NCI-H748 (cell line): ENCODE data around the gene ZNF629.
A peak's percentile ranks its signal among the peaks of the same experiment; 100 is the strongest.

Experiments
- DNase-seq: peaks from one replicate; lab custom pipeline; 2025; ENCODE audit not compliant: unreplicated experiment; lab: John Stamatoyannopoulos, UW

The ZNF629 gene

DNA sequence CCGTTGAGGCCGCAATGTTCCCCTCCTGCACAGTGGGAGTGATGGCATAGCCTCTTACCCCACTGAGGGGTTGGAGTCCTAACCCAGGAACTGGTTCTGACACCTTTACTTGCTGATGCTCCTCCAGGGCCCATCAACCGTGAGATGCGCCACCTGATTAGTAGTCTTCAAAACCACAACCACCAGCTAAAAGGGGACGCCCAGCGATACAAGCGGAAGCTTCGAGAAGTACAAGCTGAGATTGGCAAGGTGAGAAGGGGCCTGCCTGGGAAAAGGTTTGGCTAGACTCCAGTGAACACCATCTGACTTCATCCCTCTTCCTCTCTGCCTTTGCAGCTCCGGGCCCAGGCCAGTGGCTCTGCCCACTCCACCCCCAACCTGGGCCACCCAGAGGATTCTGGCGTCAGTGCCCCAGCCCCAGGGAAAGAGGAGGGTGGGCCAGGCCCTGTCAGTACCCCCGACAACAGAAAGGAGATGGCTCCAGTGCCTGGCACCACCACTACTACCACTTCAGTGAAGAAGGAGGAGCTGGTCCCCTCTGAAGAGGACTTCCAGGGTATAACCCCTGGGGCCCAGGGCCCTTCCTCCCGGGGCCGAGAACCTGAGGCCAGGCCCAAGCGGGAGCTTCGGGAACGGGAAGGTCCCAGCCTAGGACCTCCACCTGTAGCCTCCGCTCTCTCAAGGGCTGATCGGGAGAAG lies 19.1 kb downstream of the ZNF629 start:
- DNase-seq = no peak

DNA sequence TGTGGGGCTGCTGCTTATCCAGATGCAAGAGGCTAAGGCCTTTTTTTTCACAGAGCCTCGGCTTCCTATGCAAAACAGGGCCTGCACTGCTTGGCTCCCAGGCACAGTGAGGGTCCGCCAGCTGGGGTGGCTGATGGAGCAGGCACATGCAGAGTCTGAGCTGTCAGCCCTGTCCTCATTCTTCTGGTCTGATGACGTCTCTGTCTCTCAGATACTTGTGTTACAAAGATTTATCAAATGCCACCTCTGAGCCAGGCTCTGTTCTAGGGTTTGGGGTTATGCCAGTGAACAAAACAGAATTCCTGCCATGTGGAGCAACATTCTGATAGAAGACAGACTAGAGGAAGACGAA lies 20.1 kb downstream of the ZNF629 start:
- no peak for DNase-seq

GRCh38 chr16:30766206-30766932 lies 20.6 kb downstream of the ZNF629 start:
- no peak for DNase-seq

- no peak for DNase-seq
Observed at GRCh38 chr16:30764816-30765465, 22.1 kb downstream of the ZNF629 start.

- no peak for DNase-seq
Observed at GRCh38 chr16:30764086-30764485, 22.9 kb downstream of the ZNF629 start.

GRCh38 chr16:30762991-30763725 lies 23.8 kb downstream of the ZNF629 start:
- DNase-seq = no peak

GRCh38 chr16:30761928-30762902 lies 24.8 kb downstream of the ZNF629 start, which contains the start of the genes CFAP119 and RNF40:
TSS of gene CFAP119 (minus strand) at chr16:30762062. CDS start at chr16:30761748, 314 bp downstream.
TSS of gene RNF40 (plus strand) at chr16:30762322. CDS start at chr16:30762546, 224 bp downstream.
- DNase-seq = peak; percentile 97

GRCh38 chr16:30761427-30761927 lies 25.5 kb downstream of the ZNF629 start:
- DNase-seq = peak; percentile 66

- no peak for DNase-seq
Observed at GRCh38 chr16:30760577-30761426, 26.2 kb downstream of the ZNF629 start.

- DNase-seq = no peak
Observed at GRCh38 chr16:30760001-30760559, 26.9 kb downstream of the ZNF629 start.

DNA sequence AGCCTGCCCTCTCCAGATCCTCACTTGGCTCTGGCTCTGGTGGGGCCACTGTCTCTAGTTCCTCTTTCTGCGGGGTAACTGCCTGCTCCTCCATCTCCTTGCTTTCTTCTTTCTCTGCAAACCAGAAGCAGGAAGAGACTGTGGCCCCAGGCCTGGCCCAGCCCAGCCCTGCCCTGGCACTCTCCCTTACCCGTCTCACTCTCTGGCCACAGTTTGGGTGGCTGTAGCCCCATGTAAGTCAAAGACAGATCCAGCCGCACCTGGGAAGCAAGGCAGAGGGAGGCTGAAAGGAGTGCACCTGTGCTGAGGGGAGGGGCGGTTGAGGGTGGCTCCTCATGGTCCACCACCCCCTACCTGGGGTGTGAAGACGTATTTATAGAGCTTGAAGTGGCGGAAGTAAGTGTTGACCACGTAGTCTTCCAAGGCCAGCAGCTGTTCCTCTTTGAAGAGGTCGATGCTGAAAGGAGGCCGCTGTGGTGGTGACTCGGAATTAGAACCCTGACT lies 28.0 kb downstream of the ZNF629 start:
- no peak for DNase-seq

- no peak for DNase-seq
Observed at GRCh38 chr16:30757316-30757715, 29.7 kb downstream of the ZNF629 start.

- DNase-seq = no peak
Observed at GRCh38 chr16:30756781-30757100, 30.3 kb downstream of the ZNF629 start.

DNA sequence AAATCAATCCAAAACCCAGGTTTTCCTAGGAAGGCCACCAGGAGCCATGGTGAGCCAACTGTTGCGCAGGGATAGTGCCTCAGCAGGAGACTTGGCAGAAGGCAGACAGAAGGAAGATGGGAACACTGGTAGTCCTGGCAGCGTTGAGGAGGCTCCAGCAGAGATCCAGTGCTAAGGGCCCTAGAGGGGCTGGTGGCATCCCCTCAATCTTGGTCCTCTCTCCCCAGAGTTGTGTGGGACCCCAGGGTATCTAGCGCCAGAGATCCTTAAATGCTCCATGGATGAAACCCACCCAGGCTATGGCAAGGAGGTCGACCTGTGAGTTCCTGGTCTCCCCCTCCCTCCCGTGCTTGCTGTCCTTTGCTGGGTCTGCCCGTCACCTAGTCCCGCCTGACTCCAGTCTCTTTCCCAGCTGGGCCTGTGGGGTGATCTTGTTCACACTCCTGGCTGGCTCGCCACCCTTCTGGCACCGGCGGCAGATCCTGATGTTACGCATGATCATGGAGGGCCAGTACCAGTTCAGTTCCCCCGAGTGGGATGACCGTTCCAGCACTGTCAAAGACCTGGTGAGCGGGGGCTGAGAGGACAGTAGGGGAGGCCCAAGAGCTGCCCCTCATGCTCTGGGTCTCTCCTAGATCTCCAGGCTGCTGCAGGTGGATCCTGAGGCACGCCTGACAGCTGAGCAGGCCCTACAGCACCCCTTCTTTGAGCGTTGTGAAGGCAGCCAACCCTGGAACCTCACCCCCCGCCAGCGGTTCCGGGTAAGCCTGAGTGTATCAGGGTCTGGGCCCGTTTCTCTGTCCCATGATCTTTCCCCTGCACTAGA lies 30.8 kb downstream of the ZNF629 start:
- DNase-seq = no peak

DNA sequence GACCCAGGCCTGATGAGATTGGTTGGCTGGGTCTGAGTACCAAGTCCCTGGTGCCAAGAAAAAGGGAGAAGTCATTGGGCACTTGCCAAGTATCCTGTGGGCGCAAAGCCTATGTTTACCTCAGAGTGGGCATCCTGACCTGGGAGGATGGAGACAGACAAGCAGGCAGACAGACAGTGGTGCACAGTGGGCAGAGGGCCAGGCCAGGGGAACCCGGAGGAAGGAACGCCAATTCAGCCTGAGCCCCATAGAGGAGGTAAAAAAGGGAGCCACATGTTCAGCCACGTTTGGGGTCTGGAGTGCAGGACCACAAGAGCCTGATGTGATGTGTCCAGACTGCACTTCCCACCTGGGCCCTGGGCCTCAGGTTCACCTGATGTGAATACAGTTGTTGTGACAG lies 33.4 kb downstream of the ZNF629 start:
- no peak for DNase-seq

DNA sequence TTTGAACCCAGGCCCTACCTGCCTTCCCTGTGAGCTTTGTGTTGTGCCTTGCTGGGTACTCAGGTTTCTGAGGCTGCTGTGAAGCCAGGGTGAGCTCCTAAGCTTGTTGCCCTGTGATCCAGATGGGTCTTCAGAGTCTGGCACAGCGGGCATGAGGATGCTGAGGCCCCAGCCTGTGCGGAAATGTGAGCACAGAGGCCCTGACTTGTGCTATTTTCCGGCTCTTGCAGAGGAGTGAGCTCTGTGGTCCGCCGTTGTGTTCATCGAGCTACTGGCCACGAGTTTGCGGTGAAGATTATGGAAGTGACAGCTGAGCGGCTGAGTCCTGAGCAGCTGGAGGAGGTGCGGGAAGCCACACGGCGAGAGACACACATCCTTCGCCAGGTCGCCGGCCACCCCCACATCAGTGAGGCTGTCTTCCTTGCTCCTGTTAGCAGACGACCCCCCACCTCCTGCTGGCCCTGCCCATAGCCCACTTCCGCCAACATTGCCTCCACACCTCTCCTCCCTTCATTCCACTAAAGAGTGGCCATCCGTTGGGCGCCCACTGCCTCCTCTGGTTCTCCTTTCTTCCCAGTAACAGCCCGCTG lies 36.0 kb downstream of the ZNF629 start:
- no peak for DNase-seq

GRCh38 chr16:30750201-30750600 lies 36.8 kb downstream of the ZNF629 start:
- DNase-seq = no peak
